Retina (tissue), 1 donor: ENCODE data around the gene METAP1D.

Experiments used
- DNase-seq: peaks from one replicate; pipeline ENCODE4 v3.0.0-alpha.2; 2016

METAP1D gene

GRCh38 chr2:172082105-172082943, 82.6 kb downstream of the METAP1D start:
- DNase-seq: peak; percentile 28

GRCh38 chr2:172082944-172083627, 83.3 kb downstream of the METAP1D start:
- DNase-seq: peak; percentile 73

- DNase-seq: peak; percentile 61
These were observed 84.1 kb downstream of the METAP1D start for GRCh38 chr2:172083628-172084394.

GRCh38 chr2:172084395-172084644, 84.6 kb downstream of the METAP1D start:
- peak; percentile 82 for DNase-seq

- peak; percentile 95 for DNase-seq
These were observed 85.1 kb downstream of the METAP1D start for GRCh38 chr2:172084645-172085459.

GRCh38 chr2:172085460-172086159, 85.9 kb downstream of the METAP1D start, which contains the start of gene DLX1:
Gene DLX1, plus strand, starts transcription at chr2:172085507. Its CDS starts 171 bp downstream, at chr2:172085678.
- DNase-seq: peak; percentile 93

- peak; percentile 83 for DNase-seq
These were observed 86.8 kb downstream of the METAP1D start for GRCh38 chr2:172086241-172087206.

GRCh38 chr2:172087207-172087779, 87.5 kb downstream of the METAP1D start:
- peak; percentile 72 for DNase-seq

- DNase-seq: peak; percentile 79
These were observed 88.1 kb downstream of the METAP1D start for GRCh38 chr2:172087780-172088244.

GRCh38 chr2:172088245-172089004, 88.7 kb downstream of the METAP1D start:
- DNase-seq: peak; percentile 85

GRCh38 chr2:172089005-172089504, 89.3 kb downstream of the METAP1D start:
- no peak for DNase-seq

- DNase-seq: no peak
These were observed 89.9 kb downstream of the METAP1D start for GRCh38 chr2:172089633-172090032.

GRCh38 chr2:172090044-172090961, 90.5 kb downstream of the METAP1D start:
- DNase-seq: peak; percentile 68

GRCh38 chr2:172091000-172091641, 91.4 kb downstream of the METAP1D start:
- DNase-seq: peak; percentile 59

- DNase-seq: peak; percentile 45
These were observed 92.2 kb downstream of the METAP1D start for GRCh38 chr2:172091761-172092566.

GRCh38 chr2:172092716-172093415, 93.1 kb downstream of the METAP1D start:
- peak; percentile 50 for DNase-seq
